ENCODE measurements around the gene SNU13.

GRCh38 chr22:41641854-41642253, 46.8 kb downstream of the SNU13 start:
- no peak for TF ChIP-seq CTCF (IDR thresholded peaks at IDR 0.05)
- TF ChIP-seq POLR2A (IDR thresholded peaks at IDR 0.05), result no peak
- TF ChIP-seq POLR2AphosphoS5 (IDR thresholded peaks at IDR 0.05), result no peak
- TF ChIP-seq EP300 (IDR thresholded peaks at IDR 0.05), result no peak
